HG03139 (cell line): Measurements from ENCODE around the gene ASZ1.

Source experiments
- ATAC-seq: cut with Tn5 transposase; IDR thresholded peaks from one replicate; pipeline ENCODE4 v1.9.1; 2021; ENCODE audit not compliant: unreplicated experiment

Gene ASZ1

GRCh38 chr7:117402109-117402508 lies 25.2 kb downstream of the ASZ1 start:
- ATAC-seq: no peak

- no peak for ATAC-seq
Measured at GRCh38 chr7:117401293-117402002, 25.8 kb downstream of the ASZ1 start.

- ATAC-seq: no peak
Measured at GRCh38 chr7:117399820-117400422, 27.4 kb downstream of the ASZ1 start.

GRCh38 chr7:117395743-117396142 lies 31.6 kb downstream of the ASZ1 start:
- ATAC-seq: no peak

- ATAC-seq: no peak
Measured at GRCh38 chr7:117393781-117394180, 33.5 kb downstream of the ASZ1 start.

GRCh38 chr7:117389871-117390270 lies 37.4 kb downstream of the ASZ1 start:
- ATAC-seq: no peak

GRCh38 chr7:117386110-117386706 lies 41.1 kb downstream of the ASZ1 start:
- ATAC-seq: no peak

GRCh38 chr7:117385363-117386109 lies 41.8 kb downstream of the ASZ1 start:
- no peak for ATAC-seq

- ATAC-seq: no peak
Measured at GRCh38 chr7:117384688-117385362, 42.5 kb downstream of the ASZ1 start.

GRCh38 chr7:117383483-117384189 lies 43.7 kb downstream of the ASZ1 start:
- ATAC-seq: no peak

- no peak for ATAC-seq
Measured at GRCh38 chr7:117383046-117383445, 44.2 kb downstream of the ASZ1 start.

GRCh38 chr7:117381362-117381761 lies 45.9 kb downstream of the ASZ1 start:
- no peak for ATAC-seq

GRCh38 chr7:117375380-117375779 lies 51.9 kb downstream of the ASZ1 start:
- ATAC-seq: no peak

GRCh38 chr7:117372073-117372472 lies 55.2 kb downstream of the ASZ1 start:
- ATAC-seq: no peak

GRCh38 chr7:117364339-117365080 lies 62.8 kb downstream of the ASZ1 start:
- ATAC-seq: no peak

- no peak for ATAC-seq
Measured at GRCh38 chr7:117362294-117362888, 64.9 kb downstream of the ASZ1 start.

- ATAC-seq: no peak
Measured at GRCh38 chr7:117350027-117350426, 77.3 kb downstream of the ASZ1 start.

GRCh38 chr7:117349570-117349969 lies 77.7 kb downstream of the ASZ1 start:
- no peak for ATAC-seq

GRCh38 chr7:117347962-117348672 lies 79.2 kb downstream of the ASZ1 start:
- ATAC-seq: no peak
